Stimulated activated CD4-positive, alpha-beta T cell treated with anti-CD3 and anti-CD28 coated beads, Interleukin-1b, Interleukin-23, amount 100 ng/mL, for 4 hours (primary cell): Measurements from ENCODE around the gene ZNF775.

ENCODE experiments used
- DNase-seq, 2 donors: peaks; one replicate each; pipeline ENCODE4 v3.0.0-alpha.2; 2020; ENCODE audit warnings: low read depth in 2 of 2

Gene ZNF775

GRCh38 chr7:150346922-150347321 lies 32.2 kb upstream of the ZNF775 start:
- no peak for DNase-seq

GRCh38 chr7:150351587-150352194 lies 27.4 kb upstream of the ZNF775 start:
- no peak for DNase-seq

GRCh38 chr7:150355666-150356059 lies 23.5 kb upstream of the ZNF775 start:
- DNase-seq = no peak

GRCh38 chr7:150356265-150356897 lies 22.7 kb upstream of the ZNF775 start:
- no peak for DNase-seq

- peak; percentile 44 to 51 for DNase-seq
These were observed 21.9 kb upstream of the ZNF775 start for GRCh38 chr7:150357270-150357669.

GRCh38 chr7:150357771-150358427 lies 21.2 kb upstream of the ZNF775 start:
- no peak for DNase-seq

GRCh38 chr7:150358433-150358832 lies 20.7 kb upstream of the ZNF775 start:
- no peak for DNase-seq

- no peak for DNase-seq
These were observed 20.0 kb upstream of the ZNF775 start for GRCh38 chr7:150358988-150359621.

- no peak for DNase-seq
These were observed 19.3 kb upstream of the ZNF775 start for GRCh38 chr7:150359622-150360362.

GRCh38 chr7:150360363-150361058 lies 18.6 kb upstream of the ZNF775 start:
- DNase-seq = no peak

- DNase-seq = no peak
These were observed 17.7 kb upstream of the ZNF775 start for GRCh38 chr7:150361402-150361801.

- no peak for DNase-seq
These were observed 17.1 kb upstream of the ZNF775 start for GRCh38 chr7:150361807-150362621.

- DNase-seq = no peak
These were observed 15.8 kb upstream of the ZNF775 start for GRCh38 chr7:150363370-150363769.

GRCh38 chr7:150363872-150364271 lies 15.3 kb upstream of the ZNF775 start:
- no peak for DNase-seq

- no peak for DNase-seq
These were observed 13.9 kb upstream of the ZNF775 start for GRCh38 chr7:150365194-150365593.

GRCh38 chr7:150365673-150366398 lies 13.3 kb upstream of the ZNF775 start:
- no peak for DNase-seq

GRCh38 chr7:150367677-150368095 lies 11.4 kb upstream of the ZNF775 start:
- no peak for DNase-seq

GRCh38 chr7:150368096-150368883 lies 10.8 kb upstream of the ZNF775 start, which contains the start of gene REPIN1:
Gene REPIN1 (plus strand): TSS chr7:150368822. CDS start chr7:150369712, 890 bp downstream.
- DNase-seq = peak; percentile 68 to 75
